Measurements from ENCODE around the gene TICRR. TPM values are rescaled to one million over a fixed set of nuclear protein-coding genes. Genes with fewer than 3 reads are reported as not detected.

TICRR gene
- total and polyA plus RNA-seq, 2 of the 8 experiments (the other 6 are each of a cell fraction or from before 2014, with no cell fraction given), result 13.1 to 34.8 TPM

DNA sequence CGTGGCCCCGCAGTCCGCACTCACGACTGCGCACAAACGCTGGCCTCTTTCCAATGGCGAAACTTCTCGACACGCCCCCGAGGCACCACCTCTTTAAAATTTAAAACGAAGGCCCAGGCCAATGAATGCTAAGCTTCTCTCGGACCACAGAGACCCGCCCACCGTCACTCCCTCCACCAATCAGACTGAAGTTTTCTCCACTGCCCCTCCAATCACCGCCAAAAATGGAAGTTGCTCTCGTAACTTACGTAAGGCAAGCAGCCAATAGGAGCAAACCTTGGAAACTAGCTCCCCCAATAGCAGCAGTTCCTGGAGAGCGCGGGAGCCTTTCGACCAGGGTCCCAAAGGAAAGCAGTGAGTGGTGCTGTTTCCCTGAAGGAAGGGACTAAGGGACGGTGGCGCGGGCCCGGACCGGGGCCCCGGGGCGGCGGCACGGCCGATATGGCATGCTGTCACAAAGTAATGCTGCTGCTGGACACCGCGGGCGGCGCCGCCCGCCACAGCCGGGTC, at the start of gene TICRR (continued):
- peak; percentile 72 for TF ChIP-seq TAF7 (optimal IDR thresholded peaks at IDR 0.05; ENCODE audit: borderline replicate concordance, low read depth, low read length)
- TF ChIP-seq CEBPB (IDR thresholded peaks at IDR 0.05; ENCODE audit: low read depth, low read length), result peak; percentile 35; the same call in 1 of the 2 replicates
- TF ChIP-seq POU5F1 (IDR thresholded peaks at IDR 0.05; ENCODE audit: low read depth, low read length), result no peak
- peak; percentile 70 for TF ChIP-seq SP2 (IDR thresholded peaks at IDR 0.05; ENCODE audit: low read length)
- TF ChIP-seq, protein P1, sequence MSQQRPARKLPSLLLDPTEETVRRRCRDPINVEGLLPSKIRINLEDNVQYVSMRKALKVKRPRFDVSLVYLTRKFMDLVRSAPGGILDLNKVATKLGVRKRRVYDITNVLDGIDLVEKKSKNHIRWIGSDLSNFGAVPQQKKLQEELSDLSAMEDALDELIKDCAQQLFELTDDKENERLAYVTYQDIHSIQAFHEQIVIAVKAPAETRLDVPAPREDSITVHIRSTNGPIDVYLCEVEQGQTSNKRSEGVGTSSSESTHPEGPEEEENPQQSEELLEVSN (IDR thresholded peaks at IDR 0.05), result peak; percentile 95
- TF ChIP-seq KDM1A (IDR thresholded peaks at IDR 0.05; ENCODE audit: borderline replicate concordance, low read length), result no peak
- TF ChIP-seq PHF8 (conservative IDR thresholded peaks at IDR 0.05; ENCODE audit: low read depth, low read length), result peak; percentile 57; the same call in 1 of the 2 replicates
- TF ChIP-seq, protein P2, sequence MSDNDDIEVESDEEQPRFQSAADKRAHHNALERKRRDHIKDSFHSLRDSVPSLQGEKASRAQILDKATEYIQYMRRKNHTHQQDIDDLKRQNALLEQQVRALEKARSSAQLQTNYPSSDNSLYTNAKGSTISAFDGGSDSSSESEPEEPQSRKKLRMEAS (IDR thresholded peaks at IDR 0.05), result peak; percentile 77
- TF ChIP-seq EP300 (IDR thresholded peaks at IDR 0.05; ENCODE audit: borderline replicate concordance in 1 of 2, low read depth in 2 of 2, low read length in 2 of 2), result no peak
- peak; percentile 37; the same call in 1 of the 2 replicates for TF ChIP-seq NRF1 (IDR thresholded peaks at IDR 0.05; ENCODE audit: low read depth, low read length)
- TF ChIP-seq POLR2AphosphoS5 (IDR thresholded peaks at IDR 0.05; ENCODE audit: low read depth, low read length), result peak; percentile 89
- peak; percentile 99 for TF ChIP-seq SP1 (IDR thresholded peaks at IDR 0.05; ENCODE audit: low read depth, low read length)
- TF ChIP-seq YY1 (IDR thresholded peaks at IDR 0.05; ENCODE audit: low read depth, low read length), result 0 out of 2 replicates have a peak, but pooled peaks have one; percentile 32
- TF ChIP-seq SRF (IDR thresholded peaks at IDR 0.05; ENCODE audit: low read depth, low read length), result peak; percentile 82
- 0 out of 2 replicates have a peak, but pooled peaks have one; percentile 13 for TF ChIP-seq GTF2F1 (IDR thresholded peaks at IDR 0.05; ENCODE audit: borderline replicate concordance, low read depth, low read length)
- TF ChIP-seq FOSL1 (IDR thresholded peaks at IDR 0.05; ENCODE audit: insufficient read depth, low read depth, low read length), result no peak
- TF ChIP-seq SP4 (IDR thresholded peaks at IDR 0.05; ENCODE audit: low read length), result peak; percentile 22; the same call in 1 of the 2 replicates
- peak; percentile 91 to 94 for TF ChIP-seq POLR2A (IDR thresholded peaks at IDR 0.05; ENCODE audit: control extremely low read depth in 1 of 2, low read depth in 2 of 2, low read length in 2 of 2)
